Muscle layer of duodenum (tissue), 2 donors: ENCODE data around the gene TSPAN14.

Source experiments
- H3K27ac ChIP-seq: one replicate; pipeline ENCODE4 v1.7.0; 2013; ENCODE audit warnings: mild to moderate bottlenecking, low read length
- H3K27me3 ChIP-seq: one replicate; pipeline ENCODE4 v1.7.0; 2013; ENCODE audit warnings: low read depth, mild to moderate bottlenecking, control low read depth, low read length
- H3K36me3 ChIP-seq, 2 donors: one replicate each; pipeline ENCODE4 v1.7.0; 2013; ENCODE audit warnings: low read length in 2 of 2, control low read depth in 1 of 2, mild to moderate bottlenecking in 1 of 2; ENCODE audit not compliant: insufficient read depth in 2 of 2, control insufficient read depth in 1 of 2
- H3K4me1 ChIP-seq, 2 donors: one replicate each; pipeline ENCODE4 v1.7.0; 2013; ENCODE audit warnings: low read length in 2 of 2, mild to moderate bottlenecking in 2 of 2, control low read depth in 1 of 2, moderate library complexity in 1 of 2; ENCODE audit not compliant: insufficient read depth in 2 of 2, control insufficient read depth in 1 of 2
- H3K4me3 ChIP-seq, 2 donors: one replicate each; pipeline ENCODE4 v1.7.0; 2013; ENCODE audit warnings: low read length in 2 of 2, low read depth in 1 of 2, mild to moderate bottlenecking in 1 of 2
- H3K9me3 ChIP-seq, 2 donors: one replicate each; pipeline ENCODE4 v1.7.0; 2013; ENCODE audit warnings: low read length in 2 of 2, control low read depth in 1 of 2, mild to moderate bottlenecking in 1 of 2; ENCODE audit not compliant: control insufficient read depth in 1 of 2
- donor health status: healthy.

The TSPAN14 gene

DNA sequence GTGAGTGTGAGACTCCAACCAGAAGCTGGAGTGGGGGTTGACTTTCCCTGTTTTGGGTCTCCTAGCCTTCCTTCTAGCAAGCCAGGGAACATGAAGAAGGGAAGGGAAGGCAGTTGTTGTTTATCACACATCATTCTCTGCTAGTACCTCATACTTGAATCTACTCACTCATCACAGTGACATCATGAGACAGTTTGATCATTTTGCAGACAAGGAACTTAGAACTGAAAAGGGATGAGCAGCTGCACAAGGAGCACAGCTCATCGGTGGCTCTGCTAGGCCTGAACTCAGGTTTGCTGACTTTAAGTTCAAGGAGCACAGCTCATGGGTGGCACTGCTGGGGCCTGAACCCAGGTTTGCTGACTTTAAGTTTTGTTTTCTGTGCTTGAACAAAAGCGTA lies 26.6 kb upstream of the TSPAN14 start:
- peaks cover 28 to 71% of the 10 kb centered on the region in 2 donors for H3K36me3 ChIP-seq
- H3K9me3 ChIP-seq, result no peaks in the 10 kb centered on the region
- no peak overlapping the region for H3K27ac ChIP-seq
- H3K4me3 ChIP-seq, result no peak overlapping the region
- H3K27me3 ChIP-seq, result no peaks in the 10 kb centered on the region
- no peaks in the 10 kb centered on the region for H3K4me1 ChIP-seq

GRCh38 chr10:80429521-80429973 lies 24.6 kb upstream of the TSPAN14 start:
- Histone ChIP-seq H3K27ac (no peak overlapping the region), H3K9me3 (no peaks in the 10 kb centered on the region), H3K36me3 (peaks cover 22 to 66% of the 10 kb centered on the region in 2 donors), H3K4me3 (no peak overlapping the region), H3K27me3 (no peaks in the 10 kb centered on the region), H3K4me1 (no peaks in the 10 kb centered on the region)

GRCh38 chr10:80433134-80433533 lies 21.0 kb upstream of the TSPAN14 start:
- peaks cover 4 to 37% of the 10 kb centered on the region in 2 donors for H3K36me3 ChIP-seq

GRCh38 chr10:80436446-80437098 lies 17.5 kb upstream of the TSPAN14 start:
- no peaks in the 10 kb centered on the region for H3K4me1 ChIP-seq
- peaks cover 4 to 14% of the 10 kb centered on the region in 2 donors for H3K36me3 ChIP-seq
- no peaks in the 10 kb centered on the region for H3K9me3 ChIP-seq
- H3K27me3 ChIP-seq, result no peaks in the 10 kb centered on the region
- H3K27ac ChIP-seq, result no peak overlapping the region
- H3K4me3 ChIP-seq, result no peak overlapping the region

More at GRCh38 chr10:80433134-80433533, 21.0 kb upstream of the TSPAN14 start:
- H3K4me1 ChIP-seq, result no peaks in the 10 kb centered on the region
- no peaks in the 10 kb centered on the region for H3K9me3 ChIP-seq
- no peak overlapping the region for H3K27ac ChIP-seq
- H3K27me3 ChIP-seq, result no peaks in the 10 kb centered on the region
- no peak overlapping the region for H3K4me3 ChIP-seq

GRCh38 chr10:80437227-80437626 lies 16.9 kb upstream of the TSPAN14 start:
- H3K4me3 ChIP-seq, result no peak overlapping the region
- no peak overlapping the region for H3K27ac ChIP-seq
- H3K27me3 ChIP-seq, result no peaks in the 10 kb centered on the region
- no peaks in the 10 kb centered on the region for H3K9me3 ChIP-seq
- no peaks in the 10 kb centered on the region for H3K4me1 ChIP-seq
- H3K36me3 ChIP-seq, result peaks cover 4 to 9% of the 10 kb centered on the region in 2 donors

DNA sequence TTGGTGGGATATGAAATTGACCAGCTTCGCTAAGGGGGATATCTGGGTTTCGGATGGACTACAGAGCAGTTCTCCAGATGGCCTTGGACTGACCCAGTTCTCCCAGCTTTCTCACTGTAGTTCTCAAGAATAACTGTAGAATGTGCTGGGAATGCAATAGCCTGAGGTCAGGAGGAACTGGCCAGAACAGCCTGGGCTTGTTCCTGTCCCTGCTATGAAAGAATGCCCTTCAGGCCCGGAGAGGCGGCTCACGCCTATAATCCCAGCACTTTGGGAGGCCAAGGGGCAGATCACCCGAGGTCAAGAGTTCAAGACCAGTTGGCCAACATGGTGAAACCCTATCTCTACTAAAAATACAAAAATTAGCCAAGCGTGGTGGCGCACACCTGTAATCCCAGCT lies 12.3 kb upstream of the TSPAN14 start:
- Histone ChIP-seq H3K36me3 (no peaks in the 10 kb centered on the region), H3K4me1 (peaks cover 0 to 12% of the 10 kb centered on the region in 2 donors), H3K27me3 (no peaks in the 10 kb centered on the region), H3K27ac (no peak overlapping the region), H3K4me3 (no peak overlapping the region), H3K9me3 (no peaks in the 10 kb centered on the region)

- Histone ChIP-seq H3K27ac (no peak overlapping the region), H3K4me1 (peaks cover 0 to 12% of the 10 kb centered on the region in 2 donors), H3K36me3 (no peaks in the 10 kb centered on the region), H3K9me3 (no peaks in the 10 kb centered on the region), H3K4me3 (no peak overlapping the region), H3K27me3 (no peaks in the 10 kb centered on the region)
Measured at GRCh38 chr10:80442879-80443278, 11.2 kb upstream of the TSPAN14 start.

DNA sequence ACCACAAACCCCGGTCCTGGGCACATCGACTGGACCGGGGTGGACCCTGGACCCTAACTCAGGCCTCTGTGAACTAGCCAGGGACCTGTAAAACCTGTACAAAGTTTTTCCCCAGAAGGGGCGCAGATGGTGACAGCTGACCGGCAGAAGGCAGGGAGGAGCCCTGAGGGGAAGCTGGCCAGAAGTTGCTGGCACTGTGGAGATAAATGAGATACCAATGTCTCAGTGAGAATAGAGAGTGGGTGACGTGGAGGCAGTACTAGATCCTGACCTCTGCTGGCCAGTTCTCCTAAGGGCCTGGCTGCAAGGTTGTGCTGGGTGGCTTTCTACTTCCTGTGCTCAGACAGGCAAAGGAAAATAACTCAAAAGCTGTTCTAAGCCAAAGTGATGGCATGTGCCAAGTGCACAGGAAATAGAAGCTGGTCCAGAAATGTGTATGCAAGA lies 10.6 kb upstream of the TSPAN14 start:
- no peaks in the 10 kb centered on the region for H3K36me3 ChIP-seq
- H3K4me3 ChIP-seq, result no peak overlapping the region
- H3K9me3 ChIP-seq, result no peaks in the 10 kb centered on the region
- no peak overlapping the region for H3K27ac ChIP-seq
- H3K27me3 ChIP-seq, result no peaks in the 10 kb centered on the region
- peaks cover 0 to 12% of the 10 kb centered on the region in 2 donors for H3K4me1 ChIP-seq

- no peaks in the 10 kb centered on the region for H3K9me3 ChIP-seq
Measured at GRCh38 chr10:80444124-80444523, 10.0 kb upstream of the TSPAN14 start.

DNA sequence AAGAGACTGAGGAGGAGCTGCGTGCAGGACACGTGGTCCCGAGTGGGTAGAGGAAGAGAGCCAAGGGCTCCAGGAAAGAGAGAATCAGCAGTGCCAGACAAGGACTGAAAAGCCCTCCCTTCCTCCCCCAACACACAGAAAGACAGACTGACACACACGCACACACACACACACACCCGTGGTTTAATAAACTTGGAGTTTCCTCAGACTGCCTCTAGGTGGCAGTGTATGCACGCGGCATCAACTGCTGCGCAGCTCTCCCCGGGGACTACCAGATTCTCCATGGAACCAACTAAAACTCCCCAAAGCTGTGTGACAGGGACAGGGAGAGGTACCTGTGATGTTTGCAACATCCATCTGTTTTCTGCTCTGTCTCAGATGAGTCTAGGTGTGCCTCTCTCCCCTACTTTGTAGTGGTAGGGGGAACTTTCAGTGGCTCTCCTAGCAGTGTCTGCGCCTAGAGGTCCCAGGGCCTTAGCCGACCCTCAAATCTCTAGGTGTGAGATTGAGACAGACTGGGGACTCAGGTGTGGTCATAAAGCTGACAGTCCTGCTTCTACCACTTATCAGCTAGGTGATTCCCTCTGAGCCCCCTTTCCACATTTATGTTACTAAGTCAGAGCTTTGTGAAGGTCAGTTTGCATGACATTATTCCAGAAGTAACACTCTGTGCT lies 9.3 kb upstream of the TSPAN14 start:
- no peaks in the 10 kb centered on the region for H3K9me3 ChIP-seq
- H3K4me1 ChIP-seq, result peaks cover 0 to 12% of the 10 kb centered on the region in 2 donors
- no peaks in the 10 kb centered on the region for H3K36me3 ChIP-seq
- H3K4me3 ChIP-seq, result no peak overlapping the region
- H3K27ac ChIP-seq, result no peak overlapping the region
- no peaks in the 10 kb centered on the region for H3K27me3 ChIP-seq

More at GRCh38 chr10:80444124-80444523, 10.0 kb upstream of the TSPAN14 start:
- no peaks in the 10 kb centered on the region for H3K27me3 ChIP-seq
- peaks cover 0 to 12% of the 10 kb centered on the region in 2 donors for H3K4me1 ChIP-seq
- H3K4me3 ChIP-seq, result no peak overlapping the region
- no peak overlapping the region for H3K27ac ChIP-seq
- no peaks in the 10 kb centered on the region for H3K36me3 ChIP-seq

- Histone ChIP-seq H3K9me3 (no peaks in the 10 kb centered on the region), H3K27me3 (no peaks in the 10 kb centered on the region), H3K4me3 (no peak overlapping the region), H3K27ac (no peak overlapping the region), H3K4me1 (peaks cover 0 to 12% of the 10 kb centered on the region in 2 donors), H3K36me3 (no peaks in the 10 kb centered on the region)
Measured at GRCh38 chr10:80447436-80448190, 6.5 kb upstream of the TSPAN14 start.
